ENCODE results near the gene CCDC169.

CCDC169 gene

GRCh38 chr13:36282821-36283432, 14.7 kb downstream of the CCDC169 start:
- Histone ChIP-seq H3K27me3 (replicated peaks; ENCODE audit: control insufficient read depth, insufficient read depth, low read length, poor library complexity, severe bottlenecking) (peaks cover 4% of the 10 kb centered on the region), H3K4me3 (ENCODE audit: insufficient read depth, low read depth, low read length, poor library complexity, severe bottlenecking) (no peak overlapping the region), H3K27ac (ENCODE audit: insufficient read depth, low read length, poor library complexity, severe bottlenecking) (no peak overlapping the region), H3K4me1 (ENCODE audit: control insufficient read depth, insufficient read depth, low read length, poor library complexity, severe bottlenecking) (no peaks in the 10 kb centered on the region), H3K36me3 (ENCODE audit: control insufficient read depth, insufficient read depth, low read length) (no peaks in the 10 kb centered on the region), H3K9me3 (ENCODE audit: control insufficient read depth, low read length) (no peaks in the 10 kb centered on the region)
- no peak for DNase-seq

- H3K36me3 ChIP-seq (ENCODE audit: control insufficient read depth, insufficient read depth, low read length): no peaks in the 10 kb centered on the region
- no peaks in the 10 kb centered on the region for H3K27me3 ChIP-seq (replicated peaks; ENCODE audit: control insufficient read depth, insufficient read depth, low read length, poor library complexity, severe bottlenecking)
- no peaks in the 10 kb centered on the region for H3K9me3 ChIP-seq (ENCODE audit: control insufficient read depth, low read length)
- no peak overlapping the region for H3K27ac ChIP-seq (ENCODE audit: insufficient read depth, low read length, poor library complexity, severe bottlenecking)
- H3K4me3 ChIP-seq (ENCODE audit: insufficient read depth, low read depth, low read length, poor library complexity, severe bottlenecking): no peak overlapping the region
- no peak for DNase-seq
- H3K4me1 ChIP-seq (ENCODE audit: control insufficient read depth, insufficient read depth, low read length, poor library complexity, severe bottlenecking): no peaks in the 10 kb centered on the region
Measured at GRCh38 chr13:36275190-36276002, 22.2 kb downstream of the CCDC169 start.

DNA sequence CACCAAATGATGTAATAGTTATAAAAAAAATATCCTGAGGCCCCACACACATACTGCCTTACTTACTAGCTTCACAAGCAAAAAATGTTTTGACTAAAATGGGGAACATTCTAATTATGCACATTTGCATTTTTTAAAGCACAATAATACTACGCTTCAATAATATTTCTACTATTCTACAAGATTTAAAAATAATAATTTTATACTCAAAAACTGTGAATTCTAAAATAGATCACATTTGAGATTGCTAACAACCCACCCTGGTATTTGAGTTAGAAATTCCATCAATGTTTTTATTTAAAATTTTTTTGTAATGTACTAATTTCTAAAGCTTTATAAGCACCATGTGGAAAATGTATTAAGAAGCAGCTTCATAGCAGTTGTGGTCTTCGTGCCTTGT, 24.2 kb downstream of the CCDC169 start:
- H3K9me3 ChIP-seq (ENCODE audit: control insufficient read depth, low read length): no peaks in the 10 kb centered on the region
- H3K36me3 ChIP-seq (ENCODE audit: control insufficient read depth, insufficient read depth, low read length): no peaks in the 10 kb centered on the region
- no peak overlapping the region for H3K4me3 ChIP-seq (ENCODE audit: insufficient read depth, low read depth, low read length, poor library complexity, severe bottlenecking)
- no peak overlapping the region for H3K27ac ChIP-seq (ENCODE audit: insufficient read depth, low read length, poor library complexity, severe bottlenecking)
- DNase-seq: no peak
- H3K27me3 ChIP-seq (replicated peaks; ENCODE audit: control insufficient read depth, insufficient read depth, low read length, poor library complexity, severe bottlenecking): no peaks in the 10 kb centered on the region
- no peaks in the 10 kb centered on the region for H3K4me1 ChIP-seq (ENCODE audit: control insufficient read depth, insufficient read depth, low read length, poor library complexity, severe bottlenecking)

- no peak overlapping the region for H3K4me3 ChIP-seq (ENCODE audit: insufficient read depth, low read depth, low read length, poor library complexity, severe bottlenecking)
- no peaks in the 10 kb centered on the region for H3K4me1 ChIP-seq (ENCODE audit: control insufficient read depth, insufficient read depth, low read length, poor library complexity, severe bottlenecking)
- no peaks in the 10 kb centered on the region for H3K27me3 ChIP-seq (replicated peaks; ENCODE audit: control insufficient read depth, insufficient read depth, low read length, poor library complexity, severe bottlenecking)
- DNase-seq: no peak
- no peaks in the 10 kb centered on the region for H3K36me3 ChIP-seq (ENCODE audit: control insufficient read depth, insufficient read depth, low read length)
- H3K27ac ChIP-seq (ENCODE audit: insufficient read depth, low read length, poor library complexity, severe bottlenecking): no peak overlapping the region
- H3K9me3 ChIP-seq (ENCODE audit: control insufficient read depth, low read length): no peaks in the 10 kb centered on the region
Measured at GRCh38 chr13:36261976-36262375, 35.6 kb downstream of the CCDC169 start.

DNA sequence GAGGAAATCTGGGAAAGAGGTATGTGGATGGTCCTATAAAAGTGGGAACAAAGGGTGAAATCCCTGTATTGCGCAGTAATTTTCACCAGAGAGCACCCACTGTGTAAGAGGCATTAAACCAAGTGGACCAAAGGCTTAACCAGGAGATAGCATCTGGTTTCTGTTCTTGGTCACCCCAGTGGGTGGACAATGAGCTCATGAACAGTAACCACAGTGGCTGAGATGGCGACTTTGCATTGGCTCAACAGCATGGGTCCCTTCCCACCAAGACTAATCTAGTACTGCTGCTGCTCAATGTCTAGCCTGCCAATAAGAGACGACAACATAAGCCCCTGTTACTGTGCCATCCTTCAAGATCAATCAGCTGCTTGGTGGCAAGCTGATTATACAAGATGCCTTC, 36.6 kb downstream of the CCDC169 start:
- Histone ChIP-seq H3K9me3 (ENCODE audit: control insufficient read depth, low read length) (no peaks in the 10 kb centered on the region), H3K4me3 (ENCODE audit: insufficient read depth, low read depth, low read length, poor library complexity, severe bottlenecking) (no peak overlapping the region), H3K4me1 (ENCODE audit: control insufficient read depth, insufficient read depth, low read length, poor library complexity, severe bottlenecking) (no peaks in the 10 kb centered on the region), H3K27me3 (replicated peaks; ENCODE audit: control insufficient read depth, insufficient read depth, low read length, poor library complexity, severe bottlenecking) (no peaks in the 10 kb centered on the region), H3K27ac (ENCODE audit: insufficient read depth, low read length, poor library complexity, severe bottlenecking) (no peak overlapping the region), H3K36me3 (ENCODE audit: control insufficient read depth, insufficient read depth, low read length) (no peaks in the 10 kb centered on the region)
- DNase-seq: no peak

GRCh38 chr13:36259361-36260137, 38.1 kb downstream of the CCDC169 start:
- Histone ChIP-seq H3K36me3 (ENCODE audit: control insufficient read depth, insufficient read depth, low read length) (no peaks in the 10 kb centered on the region), H3K4me3 (ENCODE audit: insufficient read depth, low read depth, low read length, poor library complexity, severe bottlenecking) (no peak overlapping the region), H3K9me3 (ENCODE audit: control insufficient read depth, low read length) (no peaks in the 10 kb centered on the region), H3K27me3 (replicated peaks; ENCODE audit: control insufficient read depth, insufficient read depth, low read length, poor library complexity, severe bottlenecking) (no peaks in the 10 kb centered on the region), H3K4me1 (ENCODE audit: control insufficient read depth, insufficient read depth, low read length, poor library complexity, severe bottlenecking) (no peaks in the 10 kb centered on the region), H3K27ac (ENCODE audit: insufficient read depth, low read length, poor library complexity, severe bottlenecking) (no peak overlapping the region)
- no peak for DNase-seq

DNA sequence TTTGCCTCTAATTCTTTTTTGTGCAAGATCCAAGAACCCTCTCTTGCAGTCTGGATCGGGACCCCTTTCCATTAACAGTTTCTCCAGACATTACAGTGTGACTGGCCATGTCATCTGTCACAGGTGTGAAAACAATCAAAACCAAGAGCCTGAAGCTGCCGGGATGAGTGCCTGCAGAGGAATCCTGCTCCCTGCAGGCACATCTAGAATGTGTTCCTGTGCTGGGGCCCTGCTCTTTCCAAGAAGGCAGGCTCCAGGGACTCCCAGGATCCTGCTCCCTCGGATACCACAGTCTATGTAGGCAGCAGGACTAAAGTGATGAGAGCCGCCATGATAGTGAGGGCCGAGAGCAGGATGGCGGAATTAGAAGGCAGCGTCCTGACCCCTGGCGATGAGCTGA, 38.8 kb downstream of the CCDC169 start:
- Histone ChIP-seq H3K4me1 (ENCODE audit: control insufficient read depth, insufficient read depth, low read length, poor library complexity, severe bottlenecking) (no peaks in the 10 kb centered on the region), H3K9me3 (ENCODE audit: control insufficient read depth, low read length) (no peaks in the 10 kb centered on the region), H3K27ac (ENCODE audit: insufficient read depth, low read length, poor library complexity, severe bottlenecking) (no peak overlapping the region), H3K36me3 (ENCODE audit: control insufficient read depth, insufficient read depth, low read length) (no peaks in the 10 kb centered on the region), H3K4me3 (ENCODE audit: insufficient read depth, low read depth, low read length, poor library complexity, severe bottlenecking) (no peak overlapping the region), H3K27me3 (replicated peaks; ENCODE audit: control insufficient read depth, insufficient read depth, low read length, poor library complexity, severe bottlenecking) (no peaks in the 10 kb centered on the region)
- DNase-seq: no peak

GRCh38 chr13:36251526-36251925, 46.1 kb downstream of the CCDC169 start:
- H3K27ac ChIP-seq (ENCODE audit: insufficient read depth, low read length, poor library complexity, severe bottlenecking): no peak overlapping the region
- H3K27me3 ChIP-seq (replicated peaks; ENCODE audit: control insufficient read depth, insufficient read depth, low read length, poor library complexity, severe bottlenecking): no peaks in the 10 kb centered on the region
- no peak for DNase-seq
- no peak overlapping the region for H3K4me3 ChIP-seq (ENCODE audit: insufficient read depth, low read depth, low read length, poor library complexity, severe bottlenecking)
- H3K9me3 ChIP-seq (ENCODE audit: control insufficient read depth, low read length): no peaks in the 10 kb centered on the region
- no peaks in the 10 kb centered on the region for H3K4me1 ChIP-seq (ENCODE audit: control insufficient read depth, insufficient read depth, low read length, poor library complexity, severe bottlenecking)
- H3K36me3 ChIP-seq (ENCODE audit: control insufficient read depth, insufficient read depth, low read length): no peaks in the 10 kb centered on the region

DNA sequence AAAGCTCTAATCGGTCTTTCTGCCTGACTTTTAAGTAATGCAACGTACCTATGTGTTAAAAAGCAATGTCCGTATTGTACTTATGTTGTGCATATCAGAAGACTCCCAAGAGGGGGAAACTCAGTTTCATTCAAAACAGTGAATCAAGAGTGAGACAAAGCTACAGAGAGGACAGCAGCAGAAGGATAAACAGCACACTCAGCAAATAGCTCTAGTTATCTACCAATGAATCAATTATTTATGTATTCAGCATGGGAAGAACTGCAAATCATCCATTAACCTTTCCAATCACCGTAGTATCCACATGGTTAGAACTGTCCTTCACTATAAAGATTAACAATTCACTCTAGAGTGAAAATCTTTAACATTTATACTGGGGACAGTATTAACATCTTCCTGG, 46.6 kb downstream of the CCDC169 start:
- DNase-seq: no peak
- Histone ChIP-seq H3K9me3 (ENCODE audit: control insufficient read depth, low read length) (no peaks in the 10 kb centered on the region), H3K4me3 (ENCODE audit: insufficient read depth, low read depth, low read length, poor library complexity, severe bottlenecking) (no peak overlapping the region), H3K36me3 (ENCODE audit: control insufficient read depth, insufficient read depth, low read length) (no peaks in the 10 kb centered on the region), H3K27me3 (replicated peaks; ENCODE audit: control insufficient read depth, insufficient read depth, low read length, poor library complexity, severe bottlenecking) (no peaks in the 10 kb centered on the region), H3K4me1 (ENCODE audit: control insufficient read depth, insufficient read depth, low read length, poor library complexity, severe bottlenecking) (no peaks in the 10 kb centered on the region), H3K27ac (ENCODE audit: insufficient read depth, low read length, poor library complexity, severe bottlenecking) (no peak overlapping the region)

GRCh38 chr13:36248700-36249099, 48.9 kb downstream of the CCDC169 start:
- no peak for DNase-seq
- H3K4me3 ChIP-seq (ENCODE audit: insufficient read depth, low read depth, low read length, poor library complexity, severe bottlenecking): no peak overlapping the region
- H3K27me3 ChIP-seq (replicated peaks; ENCODE audit: control insufficient read depth, insufficient read depth, low read length, poor library complexity, severe bottlenecking): no peaks in the 10 kb centered on the region
- H3K27ac ChIP-seq (ENCODE audit: insufficient read depth, low read length, poor library complexity, severe bottlenecking): no peak overlapping the region
- no peaks in the 10 kb centered on the region for H3K36me3 ChIP-seq (ENCODE audit: control insufficient read depth, insufficient read depth, low read length)
- no peaks in the 10 kb centered on the region for H3K9me3 ChIP-seq (ENCODE audit: control insufficient read depth, low read length)
- H3K4me1 ChIP-seq (ENCODE audit: control insufficient read depth, insufficient read depth, low read length, poor library complexity, severe bottlenecking): no peaks in the 10 kb centered on the region
